ENCODE data around the gene PLEKHG4B. TPM values are rescaled to one million over a fixed set of nuclear protein-coding genes. Genes with fewer than 3 reads are reported as not detected.
A peak's percentile ranks its signal among the peaks of the same experiment; 100 is the strongest.

The PLEKHG4B gene
- total and polyA plus RNA-seq, 4 donors: 4.2 to 18.2 (median 13.7) TPM

DNA sequence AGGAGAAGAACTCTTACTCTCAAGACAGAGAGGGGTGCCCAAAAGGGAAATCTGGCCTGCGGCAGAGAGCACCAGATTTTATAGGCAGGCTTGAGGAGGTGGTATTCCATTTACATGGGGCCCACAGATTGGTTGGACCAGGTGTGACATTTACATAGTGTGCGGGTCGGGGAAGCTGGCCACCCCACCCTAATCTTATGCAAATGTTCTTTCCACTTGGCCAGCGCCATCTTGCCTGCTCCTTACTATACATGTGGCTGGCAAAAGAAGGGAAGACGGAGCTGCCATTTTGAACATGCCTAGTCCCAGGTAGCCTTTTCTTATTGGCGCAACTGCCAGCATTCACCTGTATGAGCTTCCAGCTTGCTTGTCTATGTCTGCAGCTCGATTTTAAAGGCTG, 34.8 kb downstream of the PLEKHG4B start:
- 100% methylated on average over 5 of the region's 7 CpGs for WGBS (ENCODE audit: insufficient coverage)
- H3K27me3 ChIP-seq (ENCODE audit: control insufficient read depth, insufficient read depth, low read length): no peaks in the 10 kb centered on the region
- H3K27ac ChIP-seq (ENCODE audit: low read depth, low read length): no peak overlapping the region

DNA sequence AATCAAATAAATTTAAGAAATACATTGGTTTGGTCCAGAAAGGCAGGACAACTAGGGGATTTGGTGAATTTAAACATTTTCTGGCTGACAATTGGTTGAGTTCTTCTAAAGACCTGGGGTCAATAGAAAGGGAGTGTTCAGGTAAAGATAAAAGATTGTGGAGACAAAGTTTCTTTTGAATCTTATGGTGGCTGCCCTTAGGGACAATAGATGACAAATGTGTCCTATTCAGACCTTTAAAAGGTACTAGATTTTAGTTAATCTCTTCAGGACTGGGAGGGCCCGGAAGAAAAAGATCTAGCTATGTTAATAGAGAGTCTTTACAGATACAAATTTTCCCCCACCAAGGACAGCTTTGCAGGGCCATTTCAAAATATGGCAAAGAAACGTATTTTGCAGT, 35.9 kb downstream of the PLEKHG4B start:
- Histone ChIP-seq H3K4me1 (ENCODE audit: control insufficient read depth, insufficient read depth, low read length) (peaks cover 7% of the 10 kb centered on the region), H3K27me3 (ENCODE audit: control insufficient read depth, insufficient read depth, low read length) (no peaks in the 10 kb centered on the region), H3K4me3 (ENCODE audit: low read depth, low read length) (no peak overlapping the region), H3K27ac (ENCODE audit: low read depth, low read length) (no peak overlapping the region), H3K36me3 (ENCODE audit: control insufficient read depth, insufficient read depth, low read length) (no peaks in the 10 kb centered on the region), H3K9me3 (ENCODE audit: control insufficient read depth, insufficient read depth, low read length) (no peaks in the 10 kb centered on the region)
- WGBS (ENCODE audit: insufficient coverage): no CpG with 5 or more reads among the region's 2 CpGs
- DNase-seq (ENCODE audit: low read depth in 4 of 6, low spot score in 6 of 6): no peak

More for the DNA sequence above, 34.8 kb downstream of the PLEKHG4B start:
- H3K4me3 ChIP-seq (ENCODE audit: low read depth, low read length): no peak overlapping the region
- H3K36me3 ChIP-seq (ENCODE audit: control insufficient read depth, insufficient read depth, low read length): no peaks in the 10 kb centered on the region
- DNase-seq (ENCODE audit: low read depth in 4 of 6, low spot score in 6 of 6): no peak
- peaks cover 7% of the 10 kb centered on the region for H3K4me1 ChIP-seq (ENCODE audit: control insufficient read depth, insufficient read depth, low read length)
- no peaks in the 10 kb centered on the region for H3K9me3 ChIP-seq (ENCODE audit: control insufficient read depth, insufficient read depth, low read length)

DNA sequence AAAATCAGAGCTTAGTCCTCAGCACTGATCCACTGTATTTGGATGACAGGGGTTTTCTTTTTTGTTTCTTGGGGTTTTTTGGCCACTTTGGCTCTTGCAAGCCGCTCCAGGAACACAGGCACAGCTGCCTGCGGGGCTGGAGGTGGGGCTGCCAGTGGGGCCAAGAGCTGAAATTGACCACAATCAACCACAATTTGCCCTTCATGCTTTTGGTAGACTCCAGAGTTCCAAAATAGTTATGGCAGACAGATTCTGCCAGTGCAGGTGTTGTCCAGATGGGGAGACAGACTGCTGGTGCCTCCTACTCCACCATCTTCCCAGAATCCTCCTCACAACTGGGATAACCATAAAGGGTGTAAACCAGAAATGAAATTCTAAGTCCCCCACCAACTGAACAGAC, 36.5 kb downstream of the PLEKHG4B start:
- Histone ChIP-seq H3K36me3 (ENCODE audit: control insufficient read depth, insufficient read depth, low read length) (no peaks in the 10 kb centered on the region), H3K27ac (ENCODE audit: low read depth, low read length) (no peak overlapping the region), H3K4me1 (ENCODE audit: control insufficient read depth, insufficient read depth, low read length) (peaks cover 7% of the 10 kb centered on the region), H3K27me3 (ENCODE audit: control insufficient read depth, insufficient read depth, low read length) (no peaks in the 10 kb centered on the region), H3K4me3 (ENCODE audit: low read depth, low read length) (no peak overlapping the region), H3K9me3 (ENCODE audit: control insufficient read depth, insufficient read depth, low read length) (no peaks in the 10 kb centered on the region)
- 100% methylated on average over 1 of the region's 2 CpGs for WGBS (ENCODE audit: insufficient coverage)
- DNase-seq (ENCODE audit: low read depth in 4 of 6, low spot score in 6 of 6): no peak

DNA sequence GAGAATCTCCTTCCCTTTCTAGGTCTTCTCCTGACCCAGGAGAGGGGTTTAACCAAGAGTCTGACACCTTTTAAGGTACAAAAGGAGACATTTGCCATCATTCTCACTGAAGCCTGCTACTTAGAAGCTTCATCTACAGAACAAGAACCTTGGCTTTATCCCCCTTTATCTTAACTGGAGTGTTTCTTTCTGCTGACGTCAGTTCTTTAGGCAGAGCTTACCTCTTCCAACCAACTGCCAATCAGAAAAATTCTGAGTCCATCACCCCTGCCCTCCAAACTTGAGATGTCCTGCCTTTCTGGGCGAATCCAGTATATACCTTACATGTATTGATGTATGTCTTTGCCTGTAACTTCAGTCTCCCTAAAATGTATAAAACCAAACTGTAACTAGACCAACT, 37.2 kb downstream of the PLEKHG4B start:
- Histone ChIP-seq H3K27me3 (ENCODE audit: control insufficient read depth, insufficient read depth, low read length) (no peaks in the 10 kb centered on the region), H3K27ac (ENCODE audit: low read depth, low read length) (no peak overlapping the region), H3K4me1 (ENCODE audit: control insufficient read depth, insufficient read depth, low read length) (peaks cover 7% of the 10 kb centered on the region), H3K4me3 (ENCODE audit: low read depth, low read length) (no peak overlapping the region), H3K9me3 (ENCODE audit: control insufficient read depth, insufficient read depth, low read length) (no peaks in the 10 kb centered on the region), H3K36me3 (ENCODE audit: control insufficient read depth, insufficient read depth, low read length) (no peaks in the 10 kb centered on the region)
- 71% methylated on average over 1 of the region's 2 CpGs for WGBS (ENCODE audit: insufficient coverage)
- no peak for DNase-seq (ENCODE audit: low read depth in 4 of 6, low spot score in 6 of 6)

DNA sequence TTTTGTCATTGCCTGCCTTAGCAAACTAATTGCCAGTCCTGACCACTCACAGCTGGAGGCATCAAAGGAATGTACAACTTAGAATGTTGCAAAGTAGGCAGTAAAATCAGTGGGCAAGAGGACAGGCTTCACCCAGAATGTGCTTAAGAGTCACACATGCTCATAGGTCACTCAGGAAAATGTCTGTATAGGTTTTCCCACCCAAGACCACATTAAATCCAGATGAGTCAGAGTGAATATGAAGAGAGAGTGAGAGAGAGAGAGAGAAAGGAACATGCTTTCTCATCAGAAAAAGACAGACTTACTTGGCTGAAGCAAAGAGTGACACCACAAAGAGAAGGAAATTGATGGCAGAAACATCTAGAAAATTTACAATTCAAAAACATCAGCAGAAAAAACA, 37.9 kb downstream of the PLEKHG4B start:
- no peak for DNase-seq (ENCODE audit: low read depth in 4 of 6, low spot score in 6 of 6)
- Histone ChIP-seq H3K36me3 (ENCODE audit: control insufficient read depth, insufficient read depth, low read length) (no peaks in the 10 kb centered on the region), H3K9me3 (ENCODE audit: control insufficient read depth, insufficient read depth, low read length) (no peaks in the 10 kb centered on the region), H3K27ac (ENCODE audit: low read depth, low read length) (peak overlapping the region; percentile 3), H3K27me3 (ENCODE audit: control insufficient read depth, insufficient read depth, low read length) (no peaks in the 10 kb centered on the region), H3K4me1 (ENCODE audit: control insufficient read depth, insufficient read depth, low read length) (peaks cover 7% of the 10 kb centered on the region), H3K4me3 (ENCODE audit: low read depth, low read length) (no peak overlapping the region)

DNA sequence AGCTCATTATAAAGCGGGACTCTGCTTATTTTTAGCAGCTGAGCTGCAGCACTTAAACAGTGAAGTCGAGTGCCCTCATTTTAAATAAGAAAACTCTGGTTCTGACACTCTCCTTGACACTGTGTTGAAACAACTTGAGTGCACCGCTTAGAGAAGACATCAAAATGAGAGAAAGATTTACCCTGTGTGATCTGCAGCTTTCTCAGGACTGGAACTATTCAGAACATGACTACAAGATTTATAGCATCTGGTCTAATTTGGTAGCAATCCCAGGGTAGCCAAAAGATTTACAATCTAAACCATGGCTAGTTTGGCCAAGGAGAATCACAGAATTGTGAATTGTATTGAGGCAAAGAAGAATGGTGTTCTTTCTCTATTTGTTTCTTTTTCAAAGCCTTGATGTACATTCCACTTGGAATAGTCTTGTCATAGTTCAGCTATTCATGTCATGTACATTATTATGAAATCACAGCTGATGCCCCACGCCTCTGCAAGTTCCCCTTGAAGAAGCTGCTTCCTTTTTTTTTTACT, 38.7 kb downstream of the PLEKHG4B start:
- Histone ChIP-seq H3K4me1 (ENCODE audit: control insufficient read depth, insufficient read depth, low read length) (peaks cover 7% of the 10 kb centered on the region), H3K4me3 (ENCODE audit: low read depth, low read length) (no peak overlapping the region), H3K27ac (ENCODE audit: low read depth, low read length) (peak overlapping the region; percentile 64), H3K27me3 (ENCODE audit: control insufficient read depth, insufficient read depth, low read length) (no peaks in the 10 kb centered on the region), H3K36me3 (ENCODE audit: control insufficient read depth, insufficient read depth, low read length) (no peaks in the 10 kb centered on the region), H3K9me3 (ENCODE audit: control insufficient read depth, insufficient read depth, low read length) (no peaks in the 10 kb centered on the region)
- 29% methylated on average over 1 of the region's 4 CpGs for WGBS (ENCODE audit: insufficient coverage)
- peak; percentile 28 to 74 (median 46) for DNase-seq (ENCODE audit: low read depth in 4 of 6, low spot score in 6 of 6)

DNA sequence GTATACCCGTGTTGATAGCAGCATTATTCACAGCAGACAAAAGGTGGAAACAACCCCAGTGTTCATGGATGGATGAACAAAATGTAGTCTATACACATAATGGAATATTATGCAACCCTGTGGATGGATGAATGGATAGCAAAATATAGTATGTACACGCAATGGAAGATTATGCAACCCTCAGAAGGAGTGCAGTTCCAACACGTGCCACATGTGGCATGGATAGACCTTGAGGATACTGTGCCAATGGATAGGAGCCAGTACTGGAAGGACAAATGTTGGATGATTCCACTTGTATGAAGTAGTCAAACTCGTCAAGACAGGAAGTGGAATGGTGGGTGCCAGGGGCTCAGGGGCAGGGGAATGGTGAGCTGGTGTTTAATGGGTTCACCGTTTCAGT, 44.9 kb downstream of the PLEKHG4B start:
- no peak for DNase-seq (ENCODE audit: low read depth in 4 of 6, low spot score in 6 of 6)

DNA sequence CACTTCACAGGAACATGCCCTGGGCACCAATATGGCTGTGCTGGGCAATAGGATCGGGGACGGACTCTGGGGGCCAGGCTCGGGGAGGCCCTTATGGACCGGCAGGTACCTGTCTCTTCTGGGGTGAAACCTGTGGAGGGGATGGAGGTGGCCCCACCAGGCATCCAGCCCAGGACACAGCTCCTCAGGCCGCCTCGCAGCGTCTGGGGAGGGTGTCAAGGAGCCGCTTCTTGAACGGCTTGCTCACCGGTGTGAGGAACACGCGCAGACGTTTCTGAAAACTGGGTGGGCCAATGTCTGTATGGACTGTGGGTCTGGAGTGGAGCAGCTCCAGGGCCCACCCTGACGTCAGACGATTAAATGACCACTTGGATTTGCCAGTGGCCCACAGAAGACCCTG, 45.8 kb downstream of the PLEKHG4B start:
- H3K4me3 ChIP-seq (ENCODE audit: low read depth, low read length): no peak overlapping the region
- 91% methylated on average over 13 of the region's 15 CpGs for WGBS (ENCODE audit: insufficient coverage)
- peaks cover 36% of the 10 kb centered on the region for H3K36me3 ChIP-seq (ENCODE audit: control insufficient read depth, insufficient read depth, low read length)
- no peaks in the 10 kb centered on the region for H3K9me3 ChIP-seq (ENCODE audit: control insufficient read depth, insufficient read depth, low read length)
- no peak for DNase-seq (ENCODE audit: low read depth in 4 of 6, low spot score in 6 of 6)
- no peaks in the 10 kb centered on the region for H3K4me1 ChIP-seq (ENCODE audit: control insufficient read depth, insufficient read depth, low read length)
- H3K27me3 ChIP-seq (ENCODE audit: control insufficient read depth, insufficient read depth, low read length): no peaks in the 10 kb centered on the region
- H3K27ac ChIP-seq (ENCODE audit: low read depth, low read length): no peak overlapping the region

More for the DNA sequence above, 44.9 kb downstream of the PLEKHG4B start:
- Histone ChIP-seq H3K27me3 (ENCODE audit: control insufficient read depth, insufficient read depth, low read length) (no peaks in the 10 kb centered on the region), H3K27ac (ENCODE audit: low read depth, low read length) (no peak overlapping the region), H3K4me1 (ENCODE audit: control insufficient read depth, insufficient read depth, low read length) (no peaks in the 10 kb centered on the region), H3K9me3 (ENCODE audit: control insufficient read depth, insufficient read depth, low read length) (no peaks in the 10 kb centered on the region), H3K4me3 (ENCODE audit: low read depth, low read length) (no peak overlapping the region), H3K36me3 (ENCODE audit: control insufficient read depth, insufficient read depth, low read length) (peaks cover 29% of the 10 kb centered on the region)
- WGBS (ENCODE audit: insufficient coverage): 91% methylated on average over 4 of the region's 5 CpGs

DNA sequence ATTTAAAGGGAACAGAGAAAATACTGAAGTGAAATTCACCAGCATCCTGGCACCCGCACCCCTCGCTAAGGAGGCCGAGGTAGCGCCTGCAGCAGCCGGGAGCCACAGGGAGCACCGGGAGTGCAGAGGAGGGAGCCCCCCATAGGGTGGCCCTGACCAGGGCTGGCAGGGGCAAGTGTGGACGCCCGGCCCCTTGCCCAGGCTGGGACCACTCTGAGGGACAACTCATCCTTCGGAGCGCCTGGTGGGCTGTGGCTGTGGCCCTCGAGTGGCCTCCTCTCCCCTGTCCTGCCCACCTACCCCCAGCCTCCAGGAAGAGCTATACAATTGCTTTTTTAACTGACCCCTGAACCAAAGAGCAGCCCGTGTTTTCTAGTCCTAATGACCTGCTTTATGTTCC, 47.0 kb downstream of the PLEKHG4B start:
- no peaks in the 10 kb centered on the region for H3K4me1 ChIP-seq (ENCODE audit: control insufficient read depth, insufficient read depth, low read length)
- peaks cover 44% of the 10 kb centered on the region for H3K36me3 ChIP-seq (ENCODE audit: control insufficient read depth, insufficient read depth, low read length)
- WGBS (ENCODE audit: insufficient coverage): 76% methylated on average over 10 of the region's 12 CpGs
- no peak overlapping the region for H3K27ac ChIP-seq (ENCODE audit: low read depth, low read length)
- H3K4me3 ChIP-seq (ENCODE audit: low read depth, low read length): no peak overlapping the region
- H3K27me3 ChIP-seq (ENCODE audit: control insufficient read depth, insufficient read depth, low read length): no peaks in the 10 kb centered on the region
- no peaks in the 10 kb centered on the region for H3K9me3 ChIP-seq (ENCODE audit: control insufficient read depth, insufficient read depth, low read length)
- no peak for DNase-seq (ENCODE audit: low read depth in 4 of 6, low spot score in 6 of 6)

DNA sequence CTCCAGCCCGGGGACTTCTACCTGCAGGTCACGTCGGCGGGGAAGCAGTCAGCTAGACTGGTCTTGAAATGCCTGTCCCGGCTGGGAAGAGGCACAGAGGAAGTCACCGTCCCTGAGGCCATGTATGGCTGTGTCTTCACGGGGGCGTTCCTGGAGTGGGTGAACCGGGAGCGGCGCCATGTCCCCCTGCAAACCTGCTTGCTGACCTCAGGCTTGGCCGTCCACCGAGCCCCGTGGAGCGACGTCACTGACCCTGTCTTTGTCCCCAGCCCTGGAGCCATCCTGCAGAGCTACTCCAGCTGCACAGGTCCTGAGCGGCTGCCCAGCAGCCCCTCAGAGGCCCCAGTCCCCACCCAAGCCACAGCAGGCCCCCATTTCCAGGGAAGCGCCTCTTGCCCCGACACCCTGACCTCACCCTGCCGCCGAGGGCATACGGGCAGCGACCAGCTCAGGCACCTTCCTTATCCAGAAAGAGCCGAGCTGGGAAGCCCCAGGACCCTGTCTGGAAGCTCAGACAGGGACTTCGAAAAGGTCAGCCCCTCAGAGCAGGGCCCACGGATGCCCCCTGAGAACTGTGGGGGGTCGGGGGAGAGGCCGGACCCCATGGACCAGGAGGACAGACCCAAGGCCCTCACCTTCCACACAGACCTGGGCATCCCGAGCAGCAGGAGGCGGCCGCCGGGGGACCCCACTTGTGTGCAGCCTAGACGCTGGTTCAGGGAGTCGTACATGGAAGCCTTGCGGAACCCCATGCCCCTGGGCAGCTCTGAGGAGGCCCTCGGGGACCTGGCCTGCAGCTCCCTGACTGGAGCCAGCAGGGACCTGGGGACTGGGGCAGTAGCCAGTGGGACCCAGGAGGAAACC, 47.8 kb downstream of the PLEKHG4B start:
- no peaks in the 10 kb centered on the region for H3K4me1 ChIP-seq (ENCODE audit: control insufficient read depth, insufficient read depth, low read length)
- WGBS (ENCODE audit: insufficient coverage): 91% methylated on average over 36 of the region's 36 CpGs
- H3K4me3 ChIP-seq (ENCODE audit: low read depth, low read length): no peak overlapping the region
- H3K27ac ChIP-seq (ENCODE audit: low read depth, low read length): no peak overlapping the region
- no peaks in the 10 kb centered on the region for H3K9me3 ChIP-seq (ENCODE audit: control insufficient read depth, insufficient read depth, low read length)
- H3K27me3 ChIP-seq (ENCODE audit: control insufficient read depth, insufficient read depth, low read length): no peaks in the 10 kb centered on the region
- DNase-seq (ENCODE audit: low read depth in 4 of 6, low spot score in 6 of 6): no peak
- H3K36me3 ChIP-seq (ENCODE audit: control insufficient read depth, insufficient read depth, low read length): peaks cover 46% of the 10 kb centered on the region
